ENCODE measurements around the gene RSPRY1.
"Not testable (repeated sequence)": the region's sequence is repeated elsewhere in the genome, so short reads cannot be mapped to it uniquely, and the experiment has no call there.

The RSPRY1 gene

DNA sequence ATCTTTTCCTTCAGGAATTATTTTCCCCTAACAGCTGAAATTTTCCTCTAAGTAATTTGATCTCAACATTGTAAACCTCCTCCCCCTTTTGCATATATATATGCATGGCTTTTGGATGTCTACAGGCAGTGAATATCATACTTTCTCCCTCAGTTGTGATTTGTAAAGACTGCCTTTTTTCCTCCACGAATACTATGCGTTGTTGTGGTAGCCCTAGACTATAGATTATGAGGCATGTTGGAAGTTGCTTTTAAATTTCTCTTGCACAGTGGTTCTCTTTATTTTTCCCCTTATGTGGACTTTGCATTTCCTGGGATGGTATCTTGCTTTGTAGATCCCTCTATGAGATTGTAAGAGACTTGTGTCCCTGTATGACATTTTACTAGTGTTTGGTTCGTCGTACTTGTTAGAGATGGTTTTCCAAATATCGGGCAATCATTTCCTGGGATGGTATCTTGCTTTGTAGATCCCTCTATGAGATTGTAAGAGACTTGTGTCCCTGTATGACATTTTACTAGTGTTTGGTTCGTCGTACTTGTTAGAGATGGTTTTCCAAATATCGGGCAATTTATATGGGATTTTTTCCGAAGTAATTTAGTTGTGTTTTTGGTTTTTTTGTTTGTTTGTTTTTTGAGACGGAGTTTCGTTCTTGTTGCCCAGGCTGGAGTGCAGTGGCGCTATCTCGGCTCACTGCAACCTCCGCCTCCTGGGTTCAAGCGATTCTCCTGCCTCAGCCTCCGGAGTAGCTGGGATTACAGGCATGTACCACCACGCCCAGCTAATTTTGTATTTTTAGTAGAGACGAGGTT is 2.0 kb downstream of the RSPRY1 start:
- not testable (repeated sequence) for DNase-seq, H3K9me3 Mint-ChIP-seq, H3K27me3 Mint-ChIP-seq
- peaks cover 63% of the 10 kb centered on the region for H3K4me1 Mint-ChIP-seq (ENCODE audit: low read depth)
- H3K4me3 Mint-ChIP-seq, result peak overlapping the region; percentile 98
- H3K27ac Mint-ChIP-seq, result peak overlapping the region; percentile 98
- peaks cover 36% of the 10 kb centered on the region for H3K36me3 Mint-ChIP-seq (ENCODE audit: low read depth)

DNA sequence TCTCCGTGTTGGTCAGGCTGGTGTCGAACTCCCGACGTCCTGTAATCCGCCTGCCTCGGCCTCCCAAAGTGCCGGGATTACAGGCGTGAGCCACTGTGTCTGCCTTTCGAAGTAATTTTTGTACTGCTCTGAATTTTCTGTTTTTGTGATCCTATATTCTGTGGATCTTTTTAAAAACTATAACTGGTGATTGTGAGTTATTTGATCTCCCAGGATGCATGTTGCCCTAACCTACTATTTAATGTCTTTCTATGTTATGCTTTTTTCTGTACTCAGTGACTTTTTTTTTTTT is 2.5 kb downstream of the RSPRY1 start:
- H3K27ac Mint-ChIP-seq, result no peak overlapping the region
- H3K9me3 Mint-ChIP-seq, result no peaks in the 10 kb centered on the region
- no peaks in the 10 kb centered on the region for H3K27me3 Mint-ChIP-seq
- DNase-seq, result no peak
- peaks cover 65% of the 10 kb centered on the region for H3K4me1 Mint-ChIP-seq (ENCODE audit: low read depth)
- peaks cover 36% of the 10 kb centered on the region for H3K36me3 Mint-ChIP-seq (ENCODE audit: low read depth)
- H3K4me3 Mint-ChIP-seq, result no peak overlapping the region

GRCh38 chr16:57189527-57189926 is 3.4 kb downstream of the RSPRY1 start:
- not testable (repeated sequence) for H3K4me3 Mint-ChIP-seq
- H3K4me1 Mint-ChIP-seq (ENCODE audit: low read depth), result peaks cover 65% of the 10 kb centered on the region

GRCh38 chr16:57190136-57190535 is 4.0 kb downstream of the RSPRY1 start:
- H3K4me3 Mint-ChIP-seq, result no peak overlapping the region
- no peak overlapping the region for H3K27ac Mint-ChIP-seq
- H3K27me3 Mint-ChIP-seq, result no peaks in the 10 kb centered on the region
- H3K9me3 Mint-ChIP-seq, result no peaks in the 10 kb centered on the region
- peaks cover 62% of the 10 kb centered on the region for H3K4me1 Mint-ChIP-seq (ENCODE audit: low read depth)
- DNase-seq, result no peak
- H3K36me3 Mint-ChIP-seq (ENCODE audit: low read depth), result peaks cover 32% of the 10 kb centered on the region

More at GRCh38 chr16:57189527-57189926, 3.4 kb downstream of the RSPRY1 start:
- not testable (repeated sequence) for H3K9me3 Mint-ChIP-seq, H3K27ac Mint-ChIP-seq, H3K27me3 Mint-ChIP-seq, DNase-seq
- peaks cover 35% of the 10 kb centered on the region for H3K36me3 Mint-ChIP-seq (ENCODE audit: low read depth)

- Mint-ChIP-seq H3K9me3 (no peaks in the 10 kb centered on the region), H3K27me3 (no peaks in the 10 kb centered on the region), H3K27ac (no peak overlapping the region), H3K4me1 (ENCODE audit: low read depth) (peaks cover 62% of the 10 kb centered on the region), H3K36me3 (ENCODE audit: low read depth) (peaks cover 26% of the 10 kb centered on the region), H3K4me3 (no peak overlapping the region)
- DNase-seq, result no peak
These were observed 5.0 kb downstream of the RSPRY1 start for GRCh38 chr16:57191056-57191571.

GRCh38 chr16:57192146-57192545 is 6.0 kb downstream of the RSPRY1 start:
- H3K4me1 Mint-ChIP-seq (ENCODE audit: low read depth), result peaks cover 69% of the 10 kb centered on the region
- no peak overlapping the region for H3K4me3 Mint-ChIP-seq
- H3K36me3 Mint-ChIP-seq (ENCODE audit: low read depth), result peaks cover 24% of the 10 kb centered on the region
- no peak overlapping the region for H3K27ac Mint-ChIP-seq
- no peaks in the 10 kb centered on the region for H3K27me3 Mint-ChIP-seq
- no peaks in the 10 kb centered on the region for H3K9me3 Mint-ChIP-seq
- DNase-seq, result no peak

DNA sequence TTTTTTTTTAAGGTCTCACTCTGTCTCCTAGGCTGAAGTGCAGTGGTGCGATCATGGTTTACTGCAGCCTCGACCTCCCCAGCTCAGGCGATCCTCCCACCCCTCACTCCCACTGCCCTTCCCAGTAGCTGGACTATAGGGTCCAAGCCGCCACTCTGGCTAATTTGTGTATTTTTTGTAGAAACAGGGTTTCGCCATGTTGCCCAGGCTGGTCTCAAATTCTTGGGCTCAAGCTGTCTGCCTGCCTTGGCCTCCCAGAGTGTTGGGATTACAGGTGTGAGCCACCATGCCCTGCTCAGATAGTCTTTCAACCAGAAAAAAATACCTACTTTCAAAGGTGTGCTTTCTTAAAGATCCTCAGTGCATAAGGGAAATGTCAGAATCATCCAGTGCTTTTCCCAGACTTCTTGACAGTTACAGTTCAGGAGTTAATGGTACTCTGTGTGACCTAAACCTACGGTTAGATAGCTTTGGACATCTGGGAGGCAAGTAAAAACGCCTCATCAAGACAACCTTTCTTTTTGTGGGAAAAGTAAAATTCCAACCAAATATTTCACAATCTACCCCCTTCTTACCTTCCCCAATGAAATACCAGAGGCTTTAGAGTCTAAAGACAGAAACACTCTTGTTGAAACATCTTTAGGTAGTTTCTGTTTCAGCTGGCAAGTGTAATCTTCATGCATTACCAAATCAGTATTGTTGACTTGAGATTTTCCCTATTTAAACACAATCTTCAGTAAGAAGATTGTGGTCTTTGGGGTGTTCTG is 6.8 kb downstream of the RSPRY1 start:
- Mint-ChIP-seq H3K4me3 (no peak overlapping the region), H3K27ac (no peak overlapping the region)

GRCh38 chr16:57194512-57194911 is 8.4 kb downstream of the RSPRY1 start:
- Mint-ChIP-seq H3K4me1 (ENCODE audit: low read depth) (peaks cover 51% of the 10 kb centered on the region), H3K4me3 (no peak overlapping the region), H3K9me3 (no peaks in the 10 kb centered on the region), H3K36me3 (ENCODE audit: low read depth) (peaks cover 26% of the 10 kb centered on the region), H3K27ac (peak overlapping the region; percentile 53), H3K27me3 (no peaks in the 10 kb centered on the region)
- DNase-seq, result no peak

More for the DNA sequence above, 6.8 kb downstream of the RSPRY1 start:
- no peak for DNase-seq
- H3K9me3 Mint-ChIP-seq, result no peaks in the 10 kb centered on the region
- no peaks in the 10 kb centered on the region for H3K27me3 Mint-ChIP-seq
- peaks cover 22% of the 10 kb centered on the region for H3K36me3 Mint-ChIP-seq (ENCODE audit: low read depth)
- H3K4me1 Mint-ChIP-seq (ENCODE audit: low read depth), result peaks cover 61% of the 10 kb centered on the region

DNA sequence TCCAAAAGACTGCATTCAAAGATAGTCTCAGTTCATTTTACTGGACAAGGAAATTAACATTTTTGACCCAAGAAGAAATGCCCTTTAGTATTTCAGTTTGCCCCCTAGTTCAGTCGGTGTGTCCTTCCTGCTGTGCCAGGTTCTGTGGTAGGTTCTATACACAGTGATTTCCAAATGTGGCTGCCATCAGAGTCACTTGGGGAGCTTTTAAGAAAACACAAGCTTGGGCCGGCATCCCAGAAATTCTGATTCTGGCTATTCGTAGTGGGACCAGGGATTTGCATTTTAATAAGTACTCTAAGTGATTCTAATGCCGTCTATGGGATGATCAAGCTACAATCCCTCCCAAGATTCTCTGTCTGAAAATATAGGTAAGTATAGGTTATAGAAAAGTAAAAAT is 10.2 kb downstream of the RSPRY1 start:
- Mint-ChIP-seq H3K4me1 (ENCODE audit: low read depth) (peaks cover 38% of the 10 kb centered on the region), H3K9me3 (no peaks in the 10 kb centered on the region), H3K27me3 (no peaks in the 10 kb centered on the region), H3K4me3 (no peak overlapping the region), H3K36me3 (ENCODE audit: low read depth) (peaks cover 22% of the 10 kb centered on the region), H3K27ac (no peak overlapping the region)
- no peak for DNase-seq

DNA sequence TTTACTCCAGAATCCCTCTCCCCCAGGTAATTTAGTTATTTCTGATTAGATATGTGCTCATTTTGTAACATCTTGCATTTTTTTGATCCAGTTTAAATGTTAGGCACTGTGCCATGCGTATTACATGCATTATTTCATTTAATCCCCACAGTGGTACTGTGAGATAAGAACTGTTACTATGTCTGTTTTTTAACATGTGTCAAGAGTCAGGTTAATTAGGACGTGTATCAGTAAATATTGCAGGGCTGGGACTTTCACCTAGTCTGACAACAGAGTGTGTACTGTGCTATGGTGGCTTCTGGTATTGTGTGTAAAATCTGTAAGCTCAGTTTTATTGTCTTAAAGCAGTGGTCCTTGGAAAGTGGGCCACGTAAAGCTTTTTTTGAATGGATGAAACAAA is 10.6 kb downstream of the RSPRY1 start:
- H3K9me3 Mint-ChIP-seq, result no peaks in the 10 kb centered on the region
- no peak overlapping the region for H3K27ac Mint-ChIP-seq
- H3K36me3 Mint-ChIP-seq (ENCODE audit: low read depth), result peaks cover 22% of the 10 kb centered on the region
- peaks cover 35% of the 10 kb centered on the region for H3K4me1 Mint-ChIP-seq (ENCODE audit: low read depth)
- H3K4me3 Mint-ChIP-seq, result no peak overlapping the region
- H3K27me3 Mint-ChIP-seq, result no peaks in the 10 kb centered on the region
- DNase-seq, result no peak

DNA sequence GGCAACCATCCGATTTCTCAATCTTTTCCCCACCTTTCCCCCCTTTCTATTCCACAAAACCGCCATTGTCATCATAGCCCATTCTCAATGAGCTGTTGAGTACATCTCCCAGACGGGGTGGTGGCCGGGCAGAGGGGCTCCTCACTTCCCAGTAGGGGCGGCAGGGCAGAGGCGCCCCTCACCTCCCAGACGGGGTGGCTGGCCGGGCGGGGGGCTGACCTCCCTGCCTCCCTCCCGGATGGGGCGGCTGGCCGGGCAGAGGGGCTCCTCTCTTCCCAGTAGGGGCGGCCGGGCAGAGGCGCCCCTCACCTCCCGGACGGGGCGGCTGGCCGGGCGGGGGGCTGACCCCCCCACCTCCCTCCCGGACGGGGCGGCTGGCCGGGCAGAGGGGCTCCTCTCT is 14.2 kb downstream of the RSPRY1 start:
- H3K27ac Mint-ChIP-seq; H3K9me3 Mint-ChIP-seq; H3K4me1 Mint-ChIP-seq (ENCODE audit: low read depth); H3K4me3 Mint-ChIP-seq; H3K27me3 Mint-ChIP-seq; DNase-seq: not testable (repeated sequence)
- peaks cover 34% of the 10 kb centered on the region for H3K36me3 Mint-ChIP-seq (ENCODE audit: low read depth)

- H3K27me3 Mint-ChIP-seq; H3K4me3 Mint-ChIP-seq; H3K9me3 Mint-ChIP-seq; H3K4me1 Mint-ChIP-seq (ENCODE audit: low read depth); H3K27ac Mint-ChIP-seq; DNase-seq: not testable (repeated sequence)
- peaks cover 40% of the 10 kb centered on the region for H3K36me3 Mint-ChIP-seq (ENCODE audit: low read depth)
These were observed 14.8 kb downstream of the RSPRY1 start for GRCh38 chr16:57200926-57201325.

GRCh38 chr16:57202095-57202886 is 16.2 kb downstream of the RSPRY1 start:
- Mint-ChIP-seq H3K27me3 (no peaks in the 10 kb centered on the region), H3K27ac (no peak overlapping the region)

GRCh38 chr16:57203451-57203850 is 17.3 kb downstream of the RSPRY1 start:
- H3K9me3 Mint-ChIP-seq, result no peaks in the 10 kb centered on the region
- H3K36me3 Mint-ChIP-seq (ENCODE audit: low read depth), result peaks cover 50% of the 10 kb centered on the region
- no peaks in the 10 kb centered on the region for H3K27me3 Mint-ChIP-seq
- no peak overlapping the region for H3K27ac Mint-ChIP-seq
- no peak overlapping the region for H3K4me3 Mint-ChIP-seq
- no peaks in the 10 kb centered on the region for H3K4me1 Mint-ChIP-seq (ENCODE audit: low read depth)
- DNase-seq, result no peak

More at GRCh38 chr16:57202095-57202886, 16.2 kb downstream of the RSPRY1 start:
- H3K9me3 Mint-ChIP-seq, result no peaks in the 10 kb centered on the region
- DNase-seq, result no peak
- no peak overlapping the region for H3K4me3 Mint-ChIP-seq
- H3K4me1 Mint-ChIP-seq (ENCODE audit: low read depth), result no peaks in the 10 kb centered on the region
- peaks cover 43% of the 10 kb centered on the region for H3K36me3 Mint-ChIP-seq (ENCODE audit: low read depth)
